ENCODE data around the gene HLA-DPA1.

GRCh38 chr6:33028220-33028849 lies 45.1 kb downstream of the HLA-DPA1 start:
- TF ChIP-seq, protein P1, sequence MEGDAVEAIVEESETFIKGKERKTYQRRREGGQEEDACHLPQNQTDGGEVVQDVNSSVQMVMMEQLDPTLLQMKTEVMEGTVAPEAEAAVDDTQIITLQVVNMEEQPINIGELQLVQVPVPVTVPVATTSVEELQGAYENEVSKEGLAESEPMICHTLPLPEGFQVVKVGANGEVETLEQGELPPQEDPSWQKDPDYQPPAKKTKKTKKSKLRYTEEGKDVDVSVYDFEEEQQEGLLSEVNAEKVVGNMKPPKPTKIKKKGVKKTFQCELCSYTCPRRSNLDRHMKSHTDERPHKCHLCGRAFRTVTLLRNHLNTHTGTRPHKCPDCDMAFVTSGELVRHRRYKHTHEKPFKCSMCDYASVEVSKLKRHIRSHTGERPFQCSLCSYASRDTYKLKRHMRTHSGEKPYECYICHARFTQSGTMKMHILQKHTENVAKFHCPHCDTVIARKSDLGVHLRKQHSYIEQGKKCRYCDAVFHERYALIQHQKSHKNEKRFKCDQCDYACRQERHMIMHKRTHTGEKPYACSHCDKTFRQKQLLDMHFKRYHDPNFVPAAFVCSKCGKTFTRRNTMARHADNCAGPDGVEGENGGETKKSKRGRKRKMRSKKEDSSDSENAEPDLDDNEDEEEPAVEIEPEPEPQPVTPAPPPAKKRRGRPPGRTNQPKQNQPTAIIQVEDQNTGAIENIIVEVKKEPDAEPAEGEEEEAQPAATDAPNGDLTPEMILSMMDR (IDR thresholded peaks at IDR 0.05), result no peak
- no peak for TF ChIP-seq EZH2 (IDR thresholded peaks at IDR 0.05; ENCODE audit: borderline replicate concordance, insufficient read depth, low read depth, low read length, poor library complexity, severe bottlenecking)
